Liver (tissue), 2 donors: ENCODE results near the gene HIBADH.

Experiments used
- CTCF ChIP-seq: fragments of 150-350 bp; IDR thresholded peaks from 2 replicates; pipeline ENCODE4 v1.5.1; 2017; ENCODE audit warnings: improper control_type of control experiment, low read depth, low read length; ENCODE audit not compliant: missing input control
- YY1 ChIP-seq: IDR thresholded peaks from 2 replicates; pipeline ENCODE4 v1.6.1; 2016; ENCODE audit warnings: antibody characterized with exemption, mild to moderate bottlenecking
- donor health status: healthy.

- TF ChIP-seq CTCF (no peak), YY1 (no peak)
Measured at GRCh38 chr7:27712217-27712616, 49.5 kb upstream of the HIBADH start.
